GM18870 (cell line): ENCODE data around the gene TTC21B.

Source experiments
- ATAC-seq: cut with Tn5 transposase; IDR thresholded peaks from one replicate; pipeline ENCODE4 v1.9.1; 2021; ENCODE audit warnings: moderate library complexity; ENCODE audit not compliant: unreplicated experiment

Gene TTC21B

GRCh38 chr2:165927353-165927752 lies 26.2 kb downstream of the TTC21B start:
- no peak for ATAC-seq

DNA sequence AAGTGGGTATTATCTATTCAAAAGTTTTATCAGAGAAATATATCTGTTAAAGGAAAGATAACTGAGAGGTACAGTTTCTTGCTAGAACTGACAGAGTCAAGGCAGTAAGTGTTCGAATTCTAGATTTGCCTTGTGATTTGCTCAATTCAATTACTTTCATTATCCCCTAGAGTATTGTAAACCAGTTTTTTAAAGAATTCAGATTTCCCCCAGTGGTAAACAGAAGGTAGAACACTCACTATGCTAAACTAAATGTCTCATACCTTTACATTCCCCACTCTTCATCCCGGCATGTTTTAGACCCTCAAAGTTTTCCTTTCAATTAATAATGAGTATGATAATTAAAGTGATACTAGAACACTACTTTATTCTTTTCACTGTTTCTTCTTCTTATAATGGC lies 28.6 kb downstream of the TTC21B start:
- no peak for ATAC-seq

DNA sequence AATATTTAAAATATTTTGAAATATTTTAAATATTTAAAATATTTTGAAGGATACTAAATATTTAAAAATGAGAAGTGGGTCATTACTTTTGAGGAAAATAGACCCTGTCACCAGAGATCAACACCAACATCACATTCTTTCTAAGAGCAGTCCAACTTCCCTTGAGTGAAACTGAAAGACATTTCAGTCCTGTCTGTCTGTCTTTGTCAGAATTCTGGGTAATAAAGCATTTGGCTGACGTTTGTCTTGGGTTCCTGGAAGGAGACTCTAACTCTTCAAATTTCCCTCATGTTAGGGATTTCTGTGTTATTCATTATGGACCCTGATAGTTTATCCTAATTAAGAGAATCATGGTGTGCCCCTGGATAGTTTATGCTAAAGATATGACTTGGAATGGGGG lies 32.8 kb downstream of the TTC21B start:
- no peak for ATAC-seq

- no peak for ATAC-seq
Measured at GRCh38 chr2:165913636-165914035, 39.9 kb downstream of the TTC21B start.

DNA sequence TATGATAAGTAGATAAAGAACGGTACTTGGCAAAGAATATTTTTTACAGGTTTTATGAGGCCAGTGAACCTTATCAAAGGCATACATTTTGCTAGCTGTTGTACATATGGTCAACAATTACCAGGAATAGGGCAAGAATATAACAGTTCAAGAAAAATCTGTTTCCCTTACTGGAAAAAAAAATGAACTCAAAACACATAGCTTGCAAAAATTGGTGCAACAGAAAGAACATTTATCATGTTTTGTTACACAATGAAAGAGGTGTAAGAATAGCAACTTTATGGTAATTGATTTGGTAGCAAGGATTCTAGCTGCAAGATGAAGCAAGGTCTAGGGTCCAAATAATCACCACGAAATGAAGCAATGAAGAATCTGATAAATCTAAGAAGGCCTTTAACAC lies 41.6 kb downstream of the TTC21B start:
- ATAC-seq: no peak

- no peak for ATAC-seq
Measured at GRCh38 chr2:165911231-165911630, 42.3 kb downstream of the TTC21B start.

GRCh38 chr2:165909466-165909865 lies 44.1 kb downstream of the TTC21B start:
- no peak for ATAC-seq

DNA sequence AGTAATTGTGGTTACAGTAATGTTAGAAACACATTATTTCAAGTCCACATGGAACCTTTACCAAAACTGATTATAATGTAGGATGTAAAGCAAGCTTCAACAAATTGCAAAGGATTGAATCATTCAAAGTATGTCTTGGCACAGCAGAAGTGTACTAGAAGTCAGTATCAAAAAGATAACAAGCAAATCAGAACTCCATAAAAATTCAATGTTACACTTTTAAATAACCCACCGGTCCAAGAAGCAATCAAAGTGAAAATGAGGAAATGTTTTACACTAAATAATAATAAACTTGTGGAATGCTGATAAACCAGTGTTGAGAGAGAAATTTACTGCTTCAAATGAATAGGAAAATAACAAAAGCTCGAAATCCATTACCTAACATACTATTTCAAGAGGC lies 47.7 kb downstream of the TTC21B start:
- no peak for ATAC-seq

GRCh38 chr2:165905269-165905668 lies 48.3 kb downstream of the TTC21B start:
- no peak for ATAC-seq

- ATAC-seq: no peak
Measured at GRCh38 chr2:165904432-165904831, 49.1 kb downstream of the TTC21B start.

- ATAC-seq: no peak
Measured at GRCh38 chr2:165903406-165903805, 50.2 kb downstream of the TTC21B start.

DNA sequence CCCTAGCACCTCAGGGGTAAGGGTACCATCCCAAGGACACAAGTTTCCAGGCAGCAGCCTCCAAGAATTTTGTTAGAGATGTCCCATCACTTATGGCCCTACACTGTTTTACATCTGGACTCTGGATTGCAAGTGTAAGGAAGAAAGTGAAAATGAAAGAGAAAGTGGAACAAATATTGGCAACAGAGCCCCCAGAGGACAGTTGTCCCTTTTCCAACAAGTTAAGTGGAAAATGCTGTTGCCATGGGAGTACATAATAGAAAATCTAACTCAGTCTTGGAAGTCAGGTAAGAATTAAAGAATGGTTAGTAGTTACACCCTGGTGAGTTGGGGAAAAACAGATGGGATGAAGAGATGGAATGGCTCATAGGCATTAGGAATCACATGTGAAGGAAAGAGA lies 50.6 kb downstream of the TTC21B start:
- ATAC-seq: peak; percentile 65

- ATAC-seq: no peak
Measured at GRCh38 chr2:165901620-165902298, 51.8 kb downstream of the TTC21B start.

GRCh38 chr2:165899311-165899710 lies 54.3 kb downstream of the TTC21B start:
- no peak for ATAC-seq

DNA sequence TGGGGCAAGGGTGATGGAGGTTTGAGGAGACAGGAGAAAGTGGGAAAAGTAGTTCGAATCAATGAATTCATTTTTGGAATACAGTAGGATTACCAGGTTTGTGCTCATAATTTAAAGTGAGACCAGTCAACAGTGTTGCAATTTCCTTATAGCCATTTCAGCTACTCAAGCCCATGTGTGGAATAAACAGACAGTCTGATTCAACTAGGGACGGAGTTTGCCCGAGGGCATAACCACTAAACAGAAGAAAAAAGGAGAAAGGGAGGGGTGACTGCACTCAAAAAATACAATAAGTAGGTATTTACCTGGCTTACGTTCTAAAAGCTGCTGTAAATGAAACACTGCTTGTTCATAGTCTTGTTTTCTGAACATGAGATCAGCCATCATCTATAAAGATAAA lies 55.2 kb downstream of the TTC21B start:
- no peak for ATAC-seq

GRCh38 chr2:165897726-165898125 lies 55.9 kb downstream of the TTC21B start:
- peak; percentile 54 for ATAC-seq

DNA sequence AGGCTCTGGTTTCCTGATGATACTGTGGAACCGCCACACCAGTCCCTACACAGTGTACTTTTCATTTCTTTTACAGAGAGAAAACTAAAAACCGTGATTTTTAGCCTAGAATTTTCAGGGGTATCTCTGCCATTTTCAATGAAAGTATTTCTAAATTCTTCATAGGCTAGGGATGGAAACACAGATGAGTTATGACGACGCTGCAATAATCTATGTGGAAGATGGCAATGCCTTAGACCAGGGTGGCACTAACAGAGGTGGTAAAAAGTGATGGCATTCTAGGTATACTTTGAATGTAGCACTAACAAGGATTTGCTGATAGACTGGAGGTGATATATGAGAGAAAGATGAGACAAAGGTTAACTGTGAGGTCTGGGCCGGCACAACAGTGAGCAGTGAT lies 56.5 kb downstream of the TTC21B start:
- no peak for ATAC-seq

- ATAC-seq: peak; percentile 89
Measured at GRCh38 chr2:165895974-165896373, 57.6 kb downstream of the TTC21B start.

- no peak for ATAC-seq
Measured at GRCh38 chr2:165893556-165893955, 60.0 kb downstream of the TTC21B start.

GRCh38 chr2:165892526-165892925 lies 61.0 kb downstream of the TTC21B start:
- ATAC-seq: no peak

- ATAC-seq: no peak
Measured at GRCh38 chr2:165891943-165892342, 61.6 kb downstream of the TTC21B start.

- no peak for ATAC-seq
Measured at GRCh38 chr2:165891345-165891744, 62.2 kb downstream of the TTC21B start.

DNA sequence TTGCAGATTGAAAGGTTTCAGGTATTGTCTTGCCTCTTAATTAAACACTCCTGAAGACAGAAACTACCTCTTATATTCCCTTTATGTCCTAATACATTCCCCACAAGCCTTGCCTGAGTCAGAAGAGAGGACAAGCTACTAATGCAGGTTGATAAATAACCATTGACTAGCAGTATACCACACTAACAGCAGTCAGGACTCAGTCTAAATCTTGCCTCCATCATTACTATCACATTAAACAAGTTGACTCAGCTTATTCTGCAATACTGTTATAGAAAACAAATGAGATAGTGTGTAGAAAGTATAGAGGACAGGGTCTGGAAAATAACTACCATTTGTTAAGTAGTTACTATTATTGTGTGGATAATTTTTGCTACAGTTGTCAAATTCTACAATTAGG lies 63.8 kb downstream of the TTC21B start:
- no peak for ATAC-seq
